Ishikawa (cell line): Measurements from ENCODE around the gene PTPRM.

ENCODE experiments used
- CEBPB ChIP-seq: IDR thresholded peaks from 2 replicates; pipeline ENCODE4 v1.6.1; 2012
- EP300 ChIP-seq: IDR thresholded peaks from 2 replicates; pipeline ENCODE4 v1.6.1; 2012; ENCODE audit warnings: borderline replicate concordance
- MAX ChIP-seq: IDR thresholded peaks from 2 replicates; pipeline ENCODE4 v1.6.1; 2012
- RAD21 ChIP-seq: IDR thresholded peaks from 2 replicates; pipeline ENCODE4 v1.6.1; 2012; ENCODE audit warnings: low read depth
- REST ChIP-seq: IDR thresholded peaks from 2 replicates; pipeline ENCODE4 v1.6.1; 2012; ENCODE audit warnings: low read depth, mild to moderate bottlenecking
- TCF12 ChIP-seq: IDR thresholded peaks from 2 replicates; pipeline ENCODE4 v1.6.1; 2012; ENCODE audit warnings: low read depth

GRCh38 chr18:7940971-7941370 lies 373.9 kb downstream of the PTPRM start:
- TF ChIP-seq MAX (no peak), TCF12 (no peak), EP300 (no peak), RAD21 (no peak), REST (no peak), CEBPB (no peak)
